HCT116 (cell line): ENCODE results near the gene ALAD. TPM values are rescaled to one million over a fixed set of nuclear protein-coding genes. Genes with fewer than 3 reads are reported as not detected.

Experiments used
- ATAC-seq: fragments of 200-7000 bp; cut with Tn5 transposase; 2 replicates; pipeline ENCODE4 v1.9.1; 2020; ENCODE audit warnings: mild to moderate bottlenecking, moderate library complexity
- BruUV-seq: library from RNA; stranded (reverse); fragments of 400-500 nt; replicated peaks from 2 replicates; lab custom pipeline; 2021; lab: Mats Ljungman, UMichigan
- CTCF ChIA-PET: fragments of 300-600 bp; sonication (Branson Sonifier 250); formaldehyde crosslinking; loops from one replicate; lab custom pipeline; 2021; ENCODE audit warnings: antibody characterized with exemption; lab: Charles Lee
- POLR2A ChIA-PET: fragments of 300-600, 350-600 bp; sonication (Branson Sonifier 250); formaldehyde crosslinking; loops from one replicate; lab custom pipeline; 2021; ENCODE audit warnings: antibody characterized with exemption; lab: Charles Lee
- RAD21 ChIA-PET, 2 experiments: fragments of 300-600 bp; sonication (Branson Sonifier 250); formaldehyde crosslinking; loops; one replicate each; lab custom pipeline; 2023; ENCODE audit warnings: low total read pairs in 2 of 2; ENCODE audit not compliant: uncharacterized antibody in 2 of 2, unreplicated experiment in 2 of 2, low non-redundant PET in 1 of 2; lab: Charles Lee
- DNase-seq: peaks from one replicate; pipeline ENCODE4 v3.0.0-alpha.2; 2010; ENCODE audit warnings: low read depth, low spot score
- H2AFZ ChIP-seq: fragments of 200-600 bp; shearing (Covaris generic), sonication (generic); 2 replicates; pipeline ENCODE4 v1.6.1; 2017; ENCODE audit warnings: low read depth, mixed run types, mixed read lengths, antibody characterized with exemption, low read length; ENCODE audit not compliant: poor library complexity, severe bottlenecking
- H3K27ac ChIP-seq: 2 replicates; pipeline ENCODE4 v1.5.1; 2012; ENCODE audit warnings: low read depth, low read length
- H3K27me3 ChIP-seq: fragments of 200-600 bp; sonication (generic); 2 replicates; pipeline ENCODE4 v1.6.1; 2016; ENCODE audit warnings: mixed run types, low read length, mixed read lengths; ENCODE audit not compliant: insufficient read depth
- H3K36me3 ChIP-seq, 2 experiments: fragments of 200-500 bp in 1 of 2; fragments of 200-600 bp in 1 of 2; sonication (Bioruptor generic) in 1 of 2; sonication (generic) in 1 of 2; 2 replicates each; pipeline versions ENCODE4 v1.5.1 to v1.6.1; 2014 to 2016; ENCODE audit warnings: low read length in 2 of 2, inconsistent platforms in 1 of 2, mixed read lengths in 1 of 2, mixed run types in 1 of 2; ENCODE audit not compliant: insufficient read depth in 2 of 2, control insufficient read depth in 1 of 2
- H3K4me1 ChIP-seq, 2 experiments: fragments of 200-600 bp in 1 of 2; sonication (generic) in 1 of 2; 2 replicates each; pipeline versions ENCODE4 v1.5.1 to v1.6.1; 2012 to 2017; ENCODE audit warnings: low read length in 2 of 2, inconsistent platforms in 1 of 2, mild to moderate bottlenecking in 1 of 2, mixed read lengths in 1 of 2, mixed run types in 1 of 2, moderate library complexity in 1 of 2; ENCODE audit not compliant: insufficient read depth in 2 of 2, control insufficient read depth in 1 of 2
- H3K4me2 ChIP-seq: fragments of 200-600 bp; sonication (generic); 2 replicates; pipeline ENCODE4 v1.6.1; 2017; ENCODE audit warnings: mixed run types, low read length, mixed read lengths
- H3K4me3 ChIP-seq, 2 experiments: fragments of 200-600 bp in 1 of 2; sonication (generic) in 1 of 2; replicated peaks in 1 of 2; 2 replicates each; pipeline ENCODE4 v1.5.1; 2011 to 2016; ENCODE audit warnings: low read length in 2 of 2, control low read depth in 1 of 2, low read depth in 1 of 2, mild to moderate bottlenecking in 1 of 2, mixed read lengths in 1 of 2, mixed run types in 1 of 2
- H3K79me2 ChIP-seq: fragments of 200-600 bp; sonication (generic); 2 replicates; pipeline ENCODE4 v1.6.1; 2017; ENCODE audit warnings: mild to moderate bottlenecking, mixed run types, low read length, moderate library complexity, mixed read lengths; ENCODE audit not compliant: insufficient read depth
- H3K9ac ChIP-seq: fragments of 200-600 bp; sonication (generic); 2 replicates; pipeline ENCODE4 v1.6.1; 2016; ENCODE audit warnings: low read length, mixed read lengths
- H3K9me2 ChIP-seq: fragments of 200-600 bp; sonication (generic), shearing (Covaris generic); 2 replicates; pipeline ENCODE4 v1.6.1; 2017; ENCODE audit warnings: mixed run types, mild to moderate bottlenecking, moderate library complexity; ENCODE audit not compliant: insufficient read depth
- H3K9me3 ChIP-seq, 2 experiments: fragments of 200-500 bp in 1 of 2; fragments of 200-600 bp in 1 of 2; sonication (Bioruptor generic) in 1 of 2; sonication (generic) in 1 of 2; 2 replicates each; pipeline ENCODE4 v1.6.1; 2014 to 2017; ENCODE audit warnings: low read length in 2 of 2, mixed read lengths in 2 of 2, inconsistent platforms in 1 of 2, low read depth in 1 of 2, mild to moderate bottlenecking in 1 of 2, mixed run types in 1 of 2, moderate library complexity in 1 of 2; ENCODE audit not compliant: control insufficient read depth in 1 of 2, insufficient read depth in 1 of 2
- H4K20me1 ChIP-seq: fragments of 200-600 bp; sonication (generic), shearing (Covaris generic); 2 replicates; pipeline ENCODE4 v1.6.1; 2017; ENCODE audit warnings: mixed run types, mild to moderate bottlenecking, moderate library complexity; ENCODE audit not compliant: insufficient read depth
- CBX3 ChIP-seq: IDR thresholded peaks from 2 replicates; pipeline ENCODE4 v1.6.1; 2012; ENCODE audit warnings: low read depth
- CEBPB ChIP-seq: IDR thresholded peaks from 2 replicates; pipeline ENCODE4 v1.6.1; 2012; ENCODE audit warnings: low read depth
- ELF1 ChIP-seq: IDR thresholded peaks from 2 replicates; pipeline ENCODE4 v1.6.1; 2012; ENCODE audit warnings: low read depth, borderline replicate concordance
- EZH2 ChIP-seq: fragments of 200-600 bp; sonication (generic); IDR thresholded peaks from 2 replicates; pipeline ENCODE4 v1.6.1; 2017; ENCODE audit warnings: antibody characterized with exemption, mixed run types
- FOSL1 ChIP-seq: IDR thresholded peaks from 2 replicates; pipeline ENCODE4 v1.6.1; 2012; ENCODE audit warnings: low read depth
- JUND ChIP-seq: IDR thresholded peaks from 2 replicates; pipeline ENCODE4 v1.6.1; 2012
- POLR2A ChIP-seq: IDR thresholded peaks from 2 replicates; pipeline ENCODE4 v1.7.0; 2011; ENCODE audit warnings: borderline replicate concordance; ENCODE audit not compliant: insufficient read depth, insufficient read length; ENCODE audit errors: extremely low read depth
- POLR2AphosphoS5 ChIP-seq: IDR thresholded peaks from 2 replicates; pipeline ENCODE4 v1.6.1; 2011; ENCODE audit warnings: mild to moderate bottlenecking, low read depth, low read length, moderate library complexity
- RAD21 ChIP-seq: IDR thresholded peaks from 2 replicates; pipeline ENCODE4 v1.6.1; 2012; ENCODE audit warnings: low read depth, mild to moderate bottlenecking
- SIN3A ChIP-seq: IDR thresholded peaks from 2 replicates; pipeline ENCODE4 v1.6.1; 2012; ENCODE audit warnings: low read depth
- TCF7L2 ChIP-seq: IDR thresholded peaks from 2 replicates; pipeline ENCODE4 v1.7.0; 2011; ENCODE audit warnings: borderline replicate concordance, inconsistent platforms; ENCODE audit not compliant: insufficient read depth, insufficient read length; ENCODE audit errors: extremely low read depth
- YY1 ChIP-seq: IDR thresholded peaks from 2 replicates; pipeline ENCODE4 v1.6.1; 2011; ENCODE audit warnings: low read length, low read depth, moderate library complexity, mild to moderate bottlenecking; ENCODE audit not compliant: insufficient replicate concordance; ENCODE audit errors: extremely low read depth
- ZFX ChIP-seq: fragments of 450-650 bp; IDR thresholded peaks from 2 replicates; pipeline ENCODE4 v1.6.1; 2017
- ZNF274 ChIP-seq: fragments of 200-500 bp; sonication (Bioruptor generic); IDR thresholded peaks from 2 replicates; pipeline ENCODE4 v1.6.1; 2014; ENCODE audit warnings: mild to moderate bottlenecking, low read depth, low read length, inconsistent platforms
- intact Hi-C: fragments of 100-400 bp; cut with micrococcal nuclease; formaldehyde crosslinking; loops from 2 replicates; pipeline ENCODE4 v1.10.0; 2022
- total RNA-seq: library from RNA; stranded (reverse); gene quantifications from one replicate; pipeline ENCODE4 v1.2.1, GENCODE V29; 2021; ENCODE audit not compliant: unreplicated experiment
- TF ChIP-seq, protein P1 (sequence below): IDR thresholded peaks from 2 replicates; pipeline ENCODE4 v1.6.1; 2012; ENCODE audit warnings: low read depth

ALAD gene
- total RNA-seq, 1 experiment from 2014 or later: 14.0 TPM

DNA sequence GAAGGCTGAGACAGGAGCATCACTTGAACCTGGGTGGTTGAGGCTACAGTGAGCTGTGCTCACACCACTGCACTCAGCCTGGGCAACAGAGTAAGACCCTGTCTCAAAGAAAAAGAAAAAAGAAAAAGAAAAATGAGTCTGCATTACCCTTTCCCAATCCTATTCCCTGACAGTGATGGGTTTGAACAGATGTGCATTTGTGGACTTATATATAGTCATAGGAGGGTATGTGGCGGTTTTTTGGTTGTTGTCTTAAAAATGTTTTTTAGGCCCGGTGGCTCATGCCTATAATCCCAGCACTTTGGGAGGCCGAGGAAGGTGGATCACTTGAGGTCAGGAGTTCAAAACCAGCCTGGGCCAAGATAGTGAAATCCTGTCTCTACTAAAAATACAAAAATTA, 37.7 kb downstream of the ALAD start:
- H3K27ac ChIP-seq: no peak overlapping the region
- no peak overlapping the region for H2AFZ ChIP-seq
- ChIA-PET CTCF (interaction anchor here (1.1 kb wide), 1 partner anchor 38 kb away, joined by 3 read pairs; no protein-coding TSS in a partner anchor), RAD21 (no interaction called here), POLR2A (interaction anchor here (0.9 kb wide), 1 partner anchor 13 kb away, joined by 4 read pairs; the partner anchor contains the start of gene HDHD3)
- DNase-seq (no peak), ATAC-seq (peak; percentile 36)
- no peaks in the 10 kb centered on the region for H4K20me1 ChIP-seq
- no TSS peak for BruUV-seq
- H3K9ac ChIP-seq: no peak overlapping the region
- H3K27me3 ChIP-seq: no peaks in the 10 kb centered on the region
- no peaks in the 10 kb centered on the region for H3K79me2 ChIP-seq
- H3K9me3 ChIP-seq: no peaks in the 10 kb centered on the region
- H3K4me3 ChIP-seq: no peak overlapping the region
- no peaks in the 10 kb centered on the region for H3K9me2 ChIP-seq
- intact Hi-C loops: no loop called here
- H3K36me3 ChIP-seq: no peaks in the 10 kb centered on the region
- H3K4me2 ChIP-seq: peak overlapping the region; percentile 56
- H3K4me1 ChIP-seq: peaks cover 11 to 14% of the 10 kb centered on the region in 2 experiments
- no peak for TF ChIP-seq POLR2AphosphoS5
- TF ChIP-seq, protein P1, sequence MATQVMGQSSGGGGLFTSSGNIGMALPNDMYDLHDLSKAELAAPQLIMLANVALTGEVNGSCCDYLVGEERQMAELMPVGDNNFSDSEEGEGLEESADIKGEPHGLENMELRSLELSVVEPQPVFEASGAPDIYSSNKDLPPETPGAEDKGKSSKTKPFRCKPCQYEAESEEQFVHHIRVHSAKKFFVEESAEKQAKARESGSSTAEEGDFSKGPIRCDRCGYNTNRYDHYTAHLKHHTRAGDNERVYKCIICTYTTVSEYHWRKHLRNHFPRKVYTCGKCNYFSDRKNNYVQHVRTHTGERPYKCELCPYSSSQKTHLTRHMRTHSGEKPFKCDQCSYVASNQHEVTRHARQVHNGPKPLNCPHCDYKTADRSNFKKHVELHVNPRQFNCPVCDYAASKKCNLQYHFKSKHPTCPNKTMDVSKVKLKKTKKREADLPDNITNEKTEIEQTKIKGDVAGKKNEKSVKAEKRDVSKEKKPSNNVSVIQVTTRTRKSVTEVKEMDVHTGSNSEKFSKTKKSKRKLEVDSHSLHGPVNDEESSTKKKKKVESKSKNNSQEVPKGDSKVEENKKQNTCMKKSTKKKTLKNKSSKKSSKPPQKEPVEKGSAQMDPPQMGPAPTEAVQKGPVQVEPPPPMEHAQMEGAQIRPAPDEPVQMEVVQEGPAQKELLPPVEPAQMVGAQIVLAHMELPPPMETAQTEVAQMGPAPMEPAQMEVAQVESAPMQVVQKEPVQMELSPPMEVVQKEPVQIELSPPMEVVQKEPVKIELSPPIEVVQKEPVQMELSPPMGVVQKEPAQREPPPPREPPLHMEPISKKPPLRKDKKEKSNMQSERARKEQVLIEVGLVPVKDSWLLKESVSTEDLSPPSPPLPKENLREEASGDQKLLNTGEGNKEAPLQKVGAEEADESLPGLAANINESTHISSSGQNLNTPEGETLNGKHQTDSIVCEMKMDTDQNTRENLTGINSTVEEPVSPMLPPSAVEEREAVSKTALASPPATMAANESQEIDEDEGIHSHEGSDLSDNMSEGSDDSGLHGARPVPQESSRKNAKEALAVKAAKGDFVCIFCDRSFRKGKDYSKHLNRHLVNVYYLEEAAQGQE: no peak
- TF ChIP-seq ZNF274: no peak
- no peak for TF ChIP-seq YY1
- TF ChIP-seq EZH2: no peak
- no peak for TF ChIP-seq CBX3
- TF ChIP-seq POLR2A: no peak
- no peak for TF ChIP-seq RAD21
- no peak for TF ChIP-seq ZFX
- no peak for TF ChIP-seq SIN3A
- no peak for TF ChIP-seq JUND
- TF ChIP-seq CEBPB: no peak
- TF ChIP-seq FOSL1: no peak
- no peak for TF ChIP-seq ELF1
- no peak for TF ChIP-seq TCF7L2
- TF ChIP-seq, all 23 proteins: peak for 0
